A549 treated with AZD2906 at 1 μM for 4 hours (cell line): ENCODE measurements around the gene SOX8. TPM values are rescaled to one million over a fixed set of nuclear protein-coding genes. Genes with fewer than 3 reads are reported as not detected.

Source experiments
- total RNA-seq: library from RNA; stranded (reverse); fragments of 200-300 nt; extraction: Qiagen RNA extraction; gene quantifications from 5 replicates; pipeline ENCODE4 v1.2.3, GENCODE V29; 2022

SOX8 gene
- total RNA-seq = 1.9 to 3.6 TPM (median 3.0 TPM) in 5 replicates

DNA sequence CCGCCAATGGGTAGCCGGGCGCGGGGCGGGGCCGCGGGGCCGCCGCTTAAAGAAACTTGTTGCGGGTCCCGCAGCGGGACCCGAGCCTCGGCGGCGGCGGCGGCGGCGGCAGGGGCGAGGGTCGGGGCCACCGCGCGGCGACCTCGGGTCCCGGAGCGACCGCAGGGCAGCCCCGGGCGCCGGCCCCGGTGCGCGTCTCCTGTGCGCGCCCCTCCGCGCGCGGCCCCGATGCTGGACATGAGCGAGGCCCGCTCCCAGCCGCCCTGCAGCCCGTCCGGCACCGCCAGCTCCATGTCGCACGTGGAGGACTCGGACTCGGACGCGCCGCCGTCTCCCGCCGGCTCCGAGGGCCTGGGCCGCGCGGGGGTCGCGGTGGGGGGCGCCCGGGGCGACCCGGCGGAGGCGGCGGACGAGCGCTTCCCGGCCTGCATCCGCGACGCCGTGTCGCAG is at the start of gene SOX8:
SOX8 (plus strand) TSS at position 76 of the 450 bp plus-strand sequence; CDS start at position 229, 153 bp downstream.

DNA sequence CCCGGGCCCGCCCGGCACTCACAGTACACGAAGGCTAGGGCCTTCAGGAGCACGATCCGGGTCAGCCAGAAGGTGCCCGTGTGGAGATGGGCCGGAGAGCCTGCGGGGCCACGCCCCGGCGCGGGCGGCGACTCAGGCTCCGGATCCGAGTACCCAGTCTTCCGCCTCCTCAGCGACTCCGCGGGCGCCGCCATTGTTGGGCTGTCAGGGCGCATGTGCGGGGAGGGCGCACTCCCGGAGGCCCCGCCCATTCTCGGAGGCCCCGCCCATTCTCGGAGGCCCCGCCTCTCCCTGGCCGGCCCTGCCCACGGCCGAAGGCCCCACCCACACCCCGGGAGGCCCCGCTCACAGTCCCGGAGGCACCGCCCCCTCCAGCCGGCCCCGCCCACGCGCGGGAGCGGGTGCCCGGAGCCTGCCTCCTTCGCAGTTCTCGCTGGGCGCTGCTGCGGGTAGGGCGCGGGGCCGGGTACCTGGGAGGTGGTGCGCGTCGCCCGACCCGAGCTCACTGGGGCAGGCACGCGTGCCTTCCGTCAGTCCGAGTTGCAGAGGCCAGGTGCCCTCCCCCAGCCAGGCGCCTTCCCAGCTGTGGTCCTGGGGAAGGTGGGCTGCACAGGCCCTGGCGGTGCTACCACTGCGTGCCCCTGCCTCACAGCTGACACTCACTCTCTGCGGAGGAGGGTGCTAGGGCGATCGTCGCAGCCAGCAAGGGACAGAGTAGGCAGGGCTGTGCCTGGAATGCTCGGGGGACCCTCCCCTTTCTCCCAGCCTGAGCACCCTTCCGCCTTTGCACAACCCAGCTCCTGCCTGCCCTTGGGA is 10.6 kb upstream of the SOX8 start, which contains the start of gene LMF1:
LMF1 (minus strand) TSS at position 219 of the 816 bp plus-strand sequence; CDS start at position 215, 4 bp downstream.

Other genes starting within 250 kb of the SOX8 start
- 22.4 to 33.1 TPM (median 30.0 TPM) in 5 replicates for gene CIAO3, start 240.8 kb upstream of the SOX8 start, total RNA-seq
- gene MSLN, start 221.0 kb upstream of the SOX8 start, total RNA-seq = 2.9 to 3.7 TPM (median 3.1 TPM) in 5 replicates
- 34.4 to 58.3 TPM (median 53.4 TPM) in 5 replicates for gene RPUSD1, start 193.4 kb upstream of the SOX8 start, total RNA-seq
- gene CHTF18, start 193.2 kb upstream of the SOX8 start, total RNA-seq = 14.5 to 32.9 TPM (median 24.5 TPM) in 5 replicates
- gene GNG13, start 181.0 kb upstream of the SOX8 start, total RNA-seq = not detected in 5 replicates
- 7.0 to 11.2 TPM (median 9.4 TPM) in 5 replicates for gene LMF1, start 10.8 kb upstream of the SOX8 start, total RNA-seq
- gene SSTR5, start 91.0 kb downstream of the SOX8 start, total RNA-seq = 0.51 to 0.79 TPM (median 0.60 TPM) in 5 replicates
- gene C1QTNF8, start 114.5 kb downstream of the SOX8 start, total RNA-seq = 0.05 to 0.08 TPM in 2 of 5 replicates, not detected in the others
- gene CACNA1H, start 171.3 kb downstream of the SOX8 start, total RNA-seq = 12.7 to 20.5 TPM (median 17.0 TPM) in 5 replicates
- 0.07 to 0.16 TPM (median 0.13 TPM) in 4 of 5 replicates, not detected in the other for gene TPSG1, start 243.5 kb downstream of the SOX8 start, total RNA-seq
- gene TPSB2, start 248.4 kb downstream of the SOX8 start, total RNA-seq = 0.09 to 0.11 TPM in 2 of 5 replicates, not detected in the others